ENCODE data around the gene IL6ST.
"Not testable (repeated sequence)": the region's sequence is repeated elsewhere in the genome, so short reads cannot be mapped to it uniquely, and the experiment has no call there.

IL6ST gene

DNA sequence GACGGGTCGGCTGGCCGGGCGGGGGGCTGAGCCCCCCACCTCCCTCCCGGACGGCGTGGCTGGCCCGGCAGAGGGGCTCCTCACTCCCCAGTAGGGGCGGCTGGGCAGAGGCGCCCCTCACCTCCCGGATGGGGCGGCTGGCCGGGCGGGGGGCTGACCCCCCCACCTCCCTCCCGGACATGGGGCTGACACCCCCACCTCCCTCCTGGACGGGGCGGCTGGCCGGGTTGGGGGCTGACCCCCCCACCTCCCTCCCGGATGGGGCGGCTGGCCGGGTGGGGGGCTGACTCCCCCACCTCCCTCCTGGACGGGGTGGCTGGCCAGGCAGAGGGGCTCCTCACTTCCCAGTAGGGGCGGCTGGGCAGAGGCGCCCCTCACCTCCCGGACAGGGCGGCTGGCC is 19.9 kb upstream of the IL6ST start:
- peaks cover 45% of the 10 kb centered on the region for H3K4me1 Mint-ChIP-seq (ENCODE audit: low read depth)
- not testable (repeated sequence) for H3K27ac Mint-ChIP-seq; DNase-seq; H3K27me3 Mint-ChIP-seq; H3K36me3 Mint-ChIP-seq (ENCODE audit: low read depth); H3K9me3 Mint-ChIP-seq; H3K4me3 Mint-ChIP-seq

DNA sequence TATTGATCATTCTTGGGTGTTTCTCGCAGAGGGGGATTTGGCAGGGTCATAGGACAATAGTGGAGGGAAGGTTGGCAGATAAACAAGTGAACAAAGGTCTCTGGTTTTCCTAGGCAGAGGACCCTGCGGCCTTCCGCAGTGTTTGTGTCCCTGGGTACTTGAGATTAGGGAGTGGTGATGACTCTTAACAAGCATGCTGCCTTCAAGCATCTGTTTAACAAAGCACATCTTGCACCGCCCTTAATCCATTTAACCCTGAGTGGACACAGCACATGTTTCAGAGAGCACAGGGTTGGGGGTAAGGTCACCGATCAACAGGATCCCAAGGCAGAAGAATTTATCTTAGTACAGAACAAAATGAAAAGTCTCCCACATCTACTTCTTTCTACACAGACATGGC is 19.2 kb upstream of the IL6ST start:
- H3K4me3 Mint-ChIP-seq; H3K27me3 Mint-ChIP-seq; DNase-seq; H3K27ac Mint-ChIP-seq; H3K36me3 Mint-ChIP-seq (ENCODE audit: low read depth); H3K9me3 Mint-ChIP-seq: not testable (repeated sequence)
- H3K4me1 Mint-ChIP-seq (ENCODE audit: low read depth): peaks cover 42% of the 10 kb centered on the region

DNA sequence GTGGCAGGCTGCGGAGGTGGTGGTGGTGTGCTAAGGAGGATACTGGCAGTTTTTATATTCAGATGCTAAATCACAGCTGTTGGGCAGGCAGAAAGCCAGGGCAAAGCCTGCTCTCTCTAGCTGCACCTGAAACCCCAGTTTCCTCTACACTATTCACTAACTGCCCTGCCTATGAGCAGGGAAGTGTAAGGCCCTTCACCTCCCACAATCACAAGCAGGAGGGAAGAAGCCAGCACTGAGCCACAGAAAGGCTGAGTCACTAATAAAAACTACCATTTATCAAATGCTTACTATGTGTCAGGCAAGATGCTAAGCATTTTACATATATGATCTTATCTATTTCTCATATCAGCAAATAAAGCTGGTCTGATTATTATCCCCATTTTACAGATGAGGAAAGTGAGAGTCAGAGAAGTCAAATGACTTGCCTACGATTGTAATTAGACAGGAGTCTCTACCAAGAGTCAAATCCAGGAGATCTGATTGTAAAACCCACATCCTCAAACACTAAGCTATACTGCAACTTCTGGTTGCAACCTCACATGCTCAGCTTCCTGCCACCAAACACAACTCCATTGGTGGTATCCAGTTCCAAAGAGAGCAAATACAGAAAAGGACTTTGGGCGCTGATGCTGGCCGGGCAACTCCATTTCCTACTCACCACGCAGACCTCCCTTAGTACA is 17.7 kb upstream of the IL6ST start:
- Mint-ChIP-seq H3K4me3 (peak overlapping the region; percentile 5), H3K9me3 (peaks cover 5% of the 10 kb centered on the region), H3K27ac (peak overlapping the region; percentile 90), H3K36me3 (ENCODE audit: low read depth) (no peaks in the 10 kb centered on the region), H3K27me3 (no peaks in the 10 kb centered on the region), H3K4me1 (ENCODE audit: low read depth) (peaks cover 42% of the 10 kb centered on the region)
- peak; percentile 53 for DNase-seq

DNA sequence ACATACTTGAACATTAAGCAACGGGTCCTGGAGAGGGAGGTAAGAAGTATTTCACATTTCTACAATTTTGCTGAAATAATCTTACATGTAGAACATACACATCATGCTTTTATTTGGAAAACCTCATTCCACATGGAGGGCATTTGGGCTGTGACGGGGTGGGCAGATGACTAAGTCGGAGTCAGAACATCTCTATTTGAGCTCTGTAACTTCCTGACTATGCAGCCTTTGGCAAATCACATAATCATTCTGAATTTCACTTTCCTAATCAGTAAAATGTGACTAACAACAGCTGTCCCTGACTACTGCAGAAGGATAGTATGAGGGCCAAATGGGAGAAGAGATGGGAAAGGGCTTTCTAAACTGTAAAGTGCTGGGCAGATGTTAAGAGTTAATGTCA is 17.1 kb upstream of the IL6ST start:
- no peak for DNase-seq
- Mint-ChIP-seq H3K36me3 (ENCODE audit: low read depth) (no peaks in the 10 kb centered on the region), H3K4me1 (ENCODE audit: low read depth) (peaks cover 43% of the 10 kb centered on the region), H3K27me3 (no peaks in the 10 kb centered on the region), H3K9me3 (peaks cover 5% of the 10 kb centered on the region), H3K27ac (peak overlapping the region; percentile 90), H3K4me3 (peak overlapping the region; percentile 5)

DNA sequence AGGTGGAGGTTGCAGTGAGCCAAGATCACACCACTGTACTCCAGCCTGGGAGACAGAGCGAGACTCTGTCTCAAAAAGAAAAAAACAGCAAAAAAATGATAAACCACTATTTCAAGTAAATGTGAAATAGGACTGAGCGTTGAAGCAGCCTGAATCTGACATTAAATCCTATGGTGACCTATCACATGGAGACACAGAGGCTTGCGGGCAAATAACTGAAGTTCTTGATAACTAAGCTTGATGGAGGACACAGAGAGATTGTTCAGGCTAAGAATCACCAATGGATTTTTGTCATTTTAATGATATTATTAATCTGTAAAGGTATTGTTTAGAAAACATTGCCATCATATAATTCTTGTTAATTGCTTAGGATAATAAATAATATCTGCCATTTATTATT is 15.7 kb upstream of the IL6ST start:
- DNase-seq: no peak
- H3K4me3 Mint-ChIP-seq: no peak overlapping the region
- H3K27me3 Mint-ChIP-seq: no peaks in the 10 kb centered on the region
- no peaks in the 10 kb centered on the region for H3K36me3 Mint-ChIP-seq (ENCODE audit: low read depth)
- peaks cover 51% of the 10 kb centered on the region for H3K4me1 Mint-ChIP-seq (ENCODE audit: low read depth)
- no peaks in the 10 kb centered on the region for H3K9me3 Mint-ChIP-seq
- no peak overlapping the region for H3K27ac Mint-ChIP-seq

DNA sequence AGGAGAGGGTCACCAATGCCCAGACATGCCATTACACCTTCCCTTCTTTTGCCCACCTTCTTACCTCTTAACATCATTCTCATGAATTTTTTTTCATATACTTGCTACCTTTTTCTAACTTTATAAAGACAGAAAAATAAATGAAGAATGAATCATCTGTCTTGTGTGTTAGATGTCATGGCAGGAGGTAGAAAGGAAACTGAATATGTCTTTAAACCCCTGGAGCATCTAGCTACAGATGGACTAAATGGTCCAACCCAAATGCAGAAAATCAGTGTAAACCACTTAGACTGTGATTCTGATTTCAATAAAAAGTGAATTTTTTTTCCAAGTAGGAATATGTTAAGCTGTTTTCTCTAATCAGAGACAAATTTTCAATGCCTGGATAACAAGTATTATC is 11.8 kb upstream of the IL6ST start:
- H3K36me3 Mint-ChIP-seq (ENCODE audit: low read depth): peaks cover 2% of the 10 kb centered on the region
- peaks cover 9% of the 10 kb centered on the region for H3K9me3 Mint-ChIP-seq
- H3K27ac Mint-ChIP-seq: no peak overlapping the region
- no peak for DNase-seq
- no peak overlapping the region for H3K4me3 Mint-ChIP-seq
- peaks cover 39% of the 10 kb centered on the region for H3K4me1 Mint-ChIP-seq (ENCODE audit: low read depth)
- H3K27me3 Mint-ChIP-seq: no peaks in the 10 kb centered on the region

DNA sequence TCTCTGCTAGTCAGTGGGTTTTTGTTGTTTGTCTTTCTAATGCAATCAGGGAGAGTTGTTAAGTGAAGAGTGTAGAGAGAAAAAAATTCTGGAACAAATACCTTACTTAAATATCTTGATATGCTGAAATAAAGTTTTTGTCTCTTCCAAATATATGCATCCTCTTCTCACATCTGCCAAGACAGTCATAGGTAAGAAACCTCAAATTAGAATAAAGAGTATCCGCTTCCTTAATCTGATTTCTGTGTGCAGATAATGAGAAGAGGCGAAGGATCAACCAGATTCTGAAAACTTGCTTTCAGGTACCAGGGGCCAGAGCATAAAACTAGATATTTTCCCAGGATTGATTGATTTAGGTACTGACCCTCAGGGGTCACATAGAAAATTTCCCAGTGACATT is 11.3 kb upstream of the IL6ST start:
- H3K27me3 Mint-ChIP-seq: no peaks in the 10 kb centered on the region
- peaks cover 35% of the 10 kb centered on the region for H3K4me1 Mint-ChIP-seq (ENCODE audit: low read depth)
- peaks cover 2% of the 10 kb centered on the region for H3K36me3 Mint-ChIP-seq (ENCODE audit: low read depth)
- H3K9me3 Mint-ChIP-seq: peaks cover 9% of the 10 kb centered on the region
- no peak overlapping the region for H3K27ac Mint-ChIP-seq
- DNase-seq: no peak
- no peak overlapping the region for H3K4me3 Mint-ChIP-seq

DNA sequence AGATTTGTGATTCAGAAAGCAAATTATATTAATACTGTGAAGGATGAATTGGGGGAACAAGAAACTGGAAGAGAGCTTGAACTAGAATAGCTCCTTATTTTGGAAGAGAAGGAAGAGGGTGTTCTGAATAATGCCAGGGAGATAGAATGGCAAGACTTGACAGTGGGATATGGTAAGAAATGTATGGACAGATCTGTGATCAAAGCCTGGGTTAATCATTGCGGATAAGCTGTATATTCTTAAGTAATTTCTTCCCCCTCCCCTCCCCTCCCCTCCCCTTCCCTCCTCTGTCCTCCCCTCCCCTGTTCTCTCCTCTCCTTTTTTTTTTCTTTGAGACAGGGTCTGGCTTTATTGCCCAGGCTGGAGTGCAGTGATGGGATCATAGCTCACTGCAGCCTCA is 10.1 kb upstream of the IL6ST start:
- H3K4me1 Mint-ChIP-seq (ENCODE audit: low read depth): peaks cover 27% of the 10 kb centered on the region
- H3K27ac Mint-ChIP-seq: no peak overlapping the region
- no peaks in the 10 kb centered on the region for H3K27me3 Mint-ChIP-seq
- peaks cover 2% of the 10 kb centered on the region for H3K36me3 Mint-ChIP-seq (ENCODE audit: low read depth)
- peaks cover 9% of the 10 kb centered on the region for H3K9me3 Mint-ChIP-seq
- no peak for DNase-seq
- no peak overlapping the region for H3K4me3 Mint-ChIP-seq

DNA sequence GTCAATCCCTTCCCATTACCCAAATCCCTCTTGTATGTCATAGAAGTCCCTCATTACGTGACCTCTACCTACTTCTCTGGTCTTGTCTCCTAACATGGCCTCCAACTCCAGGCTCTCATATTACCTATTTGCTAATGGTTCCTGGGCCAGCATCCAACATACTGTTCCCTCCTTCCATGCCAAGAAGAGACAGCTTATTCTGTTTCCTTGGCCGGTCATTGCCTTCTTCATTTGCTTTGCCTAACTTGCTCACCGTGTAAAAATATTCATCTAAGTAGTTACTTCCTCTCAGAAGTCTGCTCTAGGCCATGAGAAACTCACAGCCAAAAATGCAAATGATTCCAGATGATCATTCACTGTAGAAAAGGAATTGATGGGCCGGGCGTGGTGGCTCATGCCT is 8.9 kb upstream of the IL6ST start:
- no peaks in the 10 kb centered on the region for H3K27me3 Mint-ChIP-seq
- H3K9me3 Mint-ChIP-seq: peaks cover 9% of the 10 kb centered on the region
- H3K27ac Mint-ChIP-seq: no peak overlapping the region
- H3K36me3 Mint-ChIP-seq (ENCODE audit: low read depth): peaks cover 2% of the 10 kb centered on the region
- H3K4me1 Mint-ChIP-seq (ENCODE audit: low read depth): peaks cover 21% of the 10 kb centered on the region
- DNase-seq: no peak
- H3K4me3 Mint-ChIP-seq: no peak overlapping the region

DNA sequence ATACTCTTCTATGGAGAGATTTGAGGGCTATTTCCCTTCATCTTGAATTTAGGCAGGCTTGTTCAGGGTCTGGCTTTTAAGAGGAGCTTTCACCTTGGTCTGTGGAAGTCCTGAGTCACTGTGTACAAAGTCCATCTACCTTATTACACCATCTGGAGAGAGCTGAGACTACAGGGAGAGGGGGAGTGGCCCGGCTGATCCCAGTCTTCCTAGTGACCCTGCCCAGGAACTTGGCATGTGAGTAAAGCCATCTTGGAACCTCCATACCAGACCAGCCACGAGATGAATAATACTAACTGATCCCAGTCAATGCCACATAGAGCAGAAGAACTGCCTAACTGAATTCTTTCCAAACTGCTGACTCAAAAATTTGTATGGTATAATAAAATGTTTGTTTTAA is 8.4 kb upstream of the IL6ST start:
- Mint-ChIP-seq H3K27me3 (no peaks in the 10 kb centered on the region), H3K9me3 (peaks cover 9% of the 10 kb centered on the region)
- no peak for DNase-seq

DNA sequence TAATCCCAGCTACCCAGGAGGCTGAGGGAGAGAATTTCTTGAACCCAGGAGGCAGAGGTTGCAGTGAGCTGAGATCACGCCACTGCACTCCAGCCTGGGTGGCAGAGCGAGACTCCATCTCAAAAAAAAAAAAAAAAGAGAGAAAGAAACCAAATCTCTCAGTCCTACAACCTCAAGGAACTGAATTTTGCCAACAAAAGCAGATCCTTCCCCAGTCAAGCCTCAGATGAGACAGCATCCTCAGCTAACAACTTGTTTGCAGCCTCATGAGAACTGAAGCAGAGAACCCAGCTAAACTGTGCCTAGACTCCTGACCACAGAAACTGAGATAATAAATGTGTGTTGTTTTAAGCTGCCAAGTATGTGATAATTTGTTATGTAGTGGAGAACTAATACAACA is 7.5 kb upstream of the IL6ST start:
- H3K4me1 Mint-ChIP-seq (ENCODE audit: low read depth): peaks cover 32% of the 10 kb centered on the region
- DNase-seq: no peak

More for the DNA sequence above, 8.4 kb upstream of the IL6ST start:
- Mint-ChIP-seq H3K36me3 (ENCODE audit: low read depth) (peaks cover 2% of the 10 kb centered on the region), H3K4me3 (no peak overlapping the region), H3K27ac (no peak overlapping the region), H3K4me1 (ENCODE audit: low read depth) (peaks cover 24% of the 10 kb centered on the region)

DNA sequence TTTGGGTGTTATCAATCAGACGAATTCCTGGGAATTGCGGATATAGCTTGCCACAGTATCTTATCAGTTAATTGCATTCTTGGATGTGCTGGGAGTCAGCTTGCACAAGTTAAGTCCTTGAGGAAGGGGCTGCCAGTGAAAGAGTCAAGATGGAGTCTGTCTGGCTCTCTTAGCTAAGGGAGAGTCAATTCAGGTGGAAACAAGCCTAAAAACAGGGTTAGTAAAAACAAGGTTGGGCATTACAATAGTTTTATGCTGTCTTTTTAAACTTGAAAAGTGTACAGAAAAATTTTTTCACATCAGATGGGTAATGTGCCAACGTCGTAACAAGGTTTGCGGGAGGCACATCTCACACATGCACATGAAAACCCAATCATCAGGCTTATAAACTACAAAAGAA is 5.5 kb upstream of the IL6ST start:
- H3K27ac Mint-ChIP-seq; H3K9me3 Mint-ChIP-seq; DNase-seq; H3K4me3 Mint-ChIP-seq; H3K27me3 Mint-ChIP-seq; H3K36me3 Mint-ChIP-seq (ENCODE audit: low read depth): not testable (repeated sequence)
- H3K4me1 Mint-ChIP-seq (ENCODE audit: low read depth): peaks cover 33% of the 10 kb centered on the region

More for the DNA sequence above, 7.5 kb upstream of the IL6ST start:
- peaks cover 2% of the 10 kb centered on the region for H3K36me3 Mint-ChIP-seq (ENCODE audit: low read depth)
- H3K27me3 Mint-ChIP-seq: no peaks in the 10 kb centered on the region
- H3K27ac Mint-ChIP-seq: no peak overlapping the region
- no peak overlapping the region for H3K4me3 Mint-ChIP-seq
- H3K9me3 Mint-ChIP-seq: peaks cover 9% of the 10 kb centered on the region

DNA sequence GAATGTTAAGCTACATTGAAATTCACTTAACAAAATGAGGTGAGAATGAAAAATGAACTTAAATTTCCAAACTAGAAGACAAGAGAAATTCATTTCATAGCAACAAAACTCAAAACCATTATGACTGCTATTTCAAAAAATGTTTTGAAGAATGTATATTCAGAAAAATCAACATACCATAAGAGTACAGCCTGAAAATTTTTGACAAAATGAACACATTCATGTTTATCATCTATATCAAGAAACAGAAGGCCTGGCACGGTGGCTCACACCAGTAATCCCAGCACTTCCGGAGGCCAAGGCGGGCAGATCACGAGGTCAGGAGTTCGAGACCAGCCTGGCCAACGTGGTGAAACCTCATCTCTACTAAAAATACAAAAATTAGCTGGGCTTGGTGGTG is 4.2 kb upstream of the IL6ST start:
- Mint-ChIP-seq H3K36me3 (ENCODE audit: low read depth) (peaks cover 7% of the 10 kb centered on the region), H3K27ac (no peak overlapping the region), H3K4me3 (no peak overlapping the region), H3K27me3 (no peaks in the 10 kb centered on the region), H3K4me1 (ENCODE audit: low read depth) (peaks cover 33% of the 10 kb centered on the region), H3K9me3 (peaks cover 9% of the 10 kb centered on the region)
- no peak for DNase-seq

DNA sequence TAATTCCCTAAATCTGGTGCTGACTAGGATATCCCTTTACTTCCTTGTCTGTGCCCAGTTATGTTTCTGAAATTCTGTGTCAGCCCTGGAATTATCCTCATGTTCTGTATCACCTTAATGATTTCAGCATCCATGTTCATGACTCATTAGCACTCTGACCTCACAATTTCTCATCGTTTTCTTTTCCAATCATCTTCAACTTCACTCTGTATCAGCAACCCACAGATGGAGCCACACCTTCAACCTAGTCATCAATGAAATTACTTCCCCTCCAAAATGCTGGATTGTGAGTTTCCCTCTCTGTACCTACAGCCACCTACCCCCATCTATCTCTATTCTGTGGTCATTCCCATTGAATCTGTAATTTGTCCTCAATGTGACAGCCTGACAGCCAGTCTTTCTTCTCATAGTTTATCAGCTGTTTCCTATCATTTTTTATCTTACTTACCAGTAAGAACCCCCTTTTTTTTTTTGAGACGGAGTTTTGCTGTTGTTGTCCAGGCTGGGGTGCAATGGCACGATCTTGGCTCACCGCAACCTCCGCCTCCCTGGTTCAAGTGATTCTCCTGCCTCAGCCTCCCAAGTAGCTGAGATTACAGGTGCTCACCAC is 3.1 kb upstream of the IL6ST start:
- Mint-ChIP-seq H3K36me3 (ENCODE audit: low read depth) (peaks cover 19% of the 10 kb centered on the region), H3K27me3 (no peaks in the 10 kb centered on the region), H3K27ac (peak overlapping the region; percentile 99), H3K9me3 (peaks cover 9% of the 10 kb centered on the region), H3K4me1 (ENCODE audit: low read depth) (peaks cover 33% of the 10 kb centered on the region), H3K4me3 (no peak overlapping the region)
- no peak for DNase-seq

DNA sequence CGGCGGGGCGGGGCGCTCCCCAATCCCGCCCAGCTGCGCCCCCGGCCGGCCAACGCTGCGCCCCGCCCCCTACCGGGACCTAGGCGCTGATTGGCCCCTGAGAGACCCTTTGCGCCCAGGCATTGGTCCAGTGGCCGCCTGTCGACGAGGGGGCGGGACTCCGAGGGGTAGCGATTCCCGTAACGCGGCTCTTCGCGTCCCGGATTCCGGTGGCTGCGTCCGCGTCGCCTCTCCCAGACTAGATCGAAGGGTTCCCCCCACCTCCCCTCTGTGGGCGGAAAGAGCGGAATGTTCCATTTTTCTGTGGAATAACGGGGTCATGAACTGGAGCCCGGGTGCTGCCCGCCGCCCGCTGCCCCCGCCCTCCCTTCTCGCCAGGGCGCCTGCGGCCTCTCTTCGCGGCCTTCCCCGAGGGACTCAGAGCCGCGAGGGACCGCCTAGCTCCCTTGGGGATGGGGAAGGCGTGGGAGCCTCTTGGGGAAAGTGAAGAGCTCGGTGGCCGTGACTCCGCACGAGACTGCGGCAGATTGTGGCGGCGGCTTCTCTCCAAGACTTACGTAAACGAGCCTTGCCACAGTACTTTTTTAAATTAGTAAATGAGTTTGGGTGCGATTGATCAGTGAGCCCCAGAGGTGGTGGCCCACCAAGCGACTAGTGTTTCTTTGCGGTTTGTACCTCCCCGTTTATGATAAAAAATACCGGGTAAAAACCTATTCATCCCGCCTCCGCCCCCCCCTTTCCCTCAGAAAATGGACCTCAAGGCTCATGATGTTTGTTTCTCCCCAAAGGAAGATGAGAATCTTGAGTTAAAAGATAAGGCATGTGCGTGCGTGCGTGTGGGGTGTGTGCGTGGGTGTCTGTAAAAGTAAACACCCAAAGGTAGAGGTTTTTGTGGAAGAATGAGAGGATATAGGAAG is 493 bp upstream of the IL6ST start:
- DNase-seq: peak; percentile 97
- Mint-ChIP-seq H3K27ac (peak overlapping the region; percentile 99), H3K9me3 (peaks cover 3% of the 10 kb centered on the region), H3K4me3 (peak overlapping the region; percentile 96), H3K27me3 (no peaks in the 10 kb centered on the region), H3K36me3 (ENCODE audit: low read depth) (peaks cover 42% of the 10 kb centered on the region), H3K4me1 (ENCODE audit: low read depth) (peaks cover 58% of the 10 kb centered on the region)

Measured in activated T-cell treated with anti-CD3 and anti-CD28 coated beads, Interleukin-2, amount 50 U/mL, for 24 hours (primary cell).